Measurements from ENCODE around the gene AGFG2.

DNA sequence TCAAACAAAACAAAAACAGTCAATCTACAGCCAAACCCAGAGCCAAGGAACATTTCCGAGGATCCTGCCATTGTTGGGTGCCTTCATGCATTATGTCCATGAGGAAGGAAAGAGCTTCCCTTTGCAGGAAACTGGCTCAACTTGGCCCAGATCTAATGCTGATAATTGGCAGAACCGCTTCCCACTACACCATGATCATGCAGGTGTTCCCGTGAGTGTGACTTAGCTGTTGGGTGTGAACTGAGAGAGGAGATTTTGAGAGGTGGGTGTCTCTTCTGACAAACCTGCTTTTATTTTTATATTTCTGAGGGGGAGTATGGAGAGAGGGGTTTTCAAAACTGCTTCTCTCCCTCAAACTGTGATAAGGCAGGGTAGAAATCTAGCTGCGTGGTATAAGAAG is 20.1 kb downstream of the AGFG2 start:
- TF ChIP-seq, protein P1, sequence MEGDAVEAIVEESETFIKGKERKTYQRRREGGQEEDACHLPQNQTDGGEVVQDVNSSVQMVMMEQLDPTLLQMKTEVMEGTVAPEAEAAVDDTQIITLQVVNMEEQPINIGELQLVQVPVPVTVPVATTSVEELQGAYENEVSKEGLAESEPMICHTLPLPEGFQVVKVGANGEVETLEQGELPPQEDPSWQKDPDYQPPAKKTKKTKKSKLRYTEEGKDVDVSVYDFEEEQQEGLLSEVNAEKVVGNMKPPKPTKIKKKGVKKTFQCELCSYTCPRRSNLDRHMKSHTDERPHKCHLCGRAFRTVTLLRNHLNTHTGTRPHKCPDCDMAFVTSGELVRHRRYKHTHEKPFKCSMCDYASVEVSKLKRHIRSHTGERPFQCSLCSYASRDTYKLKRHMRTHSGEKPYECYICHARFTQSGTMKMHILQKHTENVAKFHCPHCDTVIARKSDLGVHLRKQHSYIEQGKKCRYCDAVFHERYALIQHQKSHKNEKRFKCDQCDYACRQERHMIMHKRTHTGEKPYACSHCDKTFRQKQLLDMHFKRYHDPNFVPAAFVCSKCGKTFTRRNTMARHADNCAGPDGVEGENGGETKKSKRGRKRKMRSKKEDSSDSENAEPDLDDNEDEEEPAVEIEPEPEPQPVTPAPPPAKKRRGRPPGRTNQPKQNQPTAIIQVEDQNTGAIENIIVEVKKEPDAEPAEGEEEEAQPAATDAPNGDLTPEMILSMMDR (IDR thresholded peaks at IDR 0.05; ENCODE audit: low read length), result no peak
- no peak for TF ChIP-seq EZH2 (optimal IDR thresholded peaks at IDR 0.05; ENCODE audit: low read depth, low read length)
